ENCODE results near the gene CHD2.

Gene CHD2

GRCh38 chr15:92896561-92896960, 3.6 kb upstream of the CHD2 start:
- no peak for DNase-seq
- Histone ChIP-seq H3K9me3 (ENCODE audit: severe bottlenecking) (no peaks in the 10 kb centered on the region), H3K27ac (no peak overlapping the region), H3K4me3 (ENCODE audit: low read depth, low read length) (no peak overlapping the region), H3K27me3 (ENCODE audit: insufficient read depth, low read depth, severe bottlenecking) (no peaks in the 10 kb centered on the region), H3K36me3 (peaks cover 64% of the 10 kb centered on the region)
- no peak for TF ChIP-seq CTCF (IDR thresholded peaks at IDR 0.05; ENCODE audit: low read depth, low read length)

GRCh38 chr15:92897620-92898019, 2.5 kb upstream of the CHD2 start:
- TF ChIP-seq CTCF (IDR thresholded peaks at IDR 0.05; ENCODE audit: low read depth, low read length), result no peak
- no peaks in the 10 kb centered on the region for H3K27me3 ChIP-seq (ENCODE audit: insufficient read depth, low read depth, severe bottlenecking)
- no peak overlapping the region for H3K27ac ChIP-seq
- H3K9me3 ChIP-seq (ENCODE audit: severe bottlenecking), result no peaks in the 10 kb centered on the region
- peaks cover 62% of the 10 kb centered on the region for H3K36me3 ChIP-seq
- no peak for DNase-seq
- no peak overlapping the region for H3K4me3 ChIP-seq (ENCODE audit: low read depth, low read length)

- no peaks in the 10 kb centered on the region for H3K27me3 ChIP-seq (ENCODE audit: insufficient read depth, low read depth, severe bottlenecking)
- DNase-seq, result no peak
- H3K4me3 ChIP-seq (ENCODE audit: low read depth, low read length), result no peak overlapping the region
- H3K27ac ChIP-seq, result no peak overlapping the region
- no peaks in the 10 kb centered on the region for H3K9me3 ChIP-seq (ENCODE audit: severe bottlenecking)
- H3K36me3 ChIP-seq, result peaks cover 54% of the 10 kb centered on the region
- TF ChIP-seq CTCF (IDR thresholded peaks at IDR 0.05; ENCODE audit: low read depth, low read length), result no peak
These were observed 1.0 kb upstream of the CHD2 start for GRCh38 chr15:92898988-92899582.

GRCh38 chr15:92899601-92899947, 550 bp upstream of the CHD2 start:
- H3K27ac ChIP-seq, result peak overlapping the region; percentile 99; the same call in 1 of the 2 replicates
- H3K27me3 ChIP-seq (ENCODE audit: insufficient read depth, low read depth, severe bottlenecking), result no peaks in the 10 kb centered on the region
- H3K36me3 ChIP-seq, result peaks cover 49% of the 10 kb centered on the region
- H3K4me3 ChIP-seq (ENCODE audit: low read depth, low read length), result no peak overlapping the region
- DNase-seq, result no peak
- H3K9me3 ChIP-seq (ENCODE audit: severe bottlenecking), result no peaks in the 10 kb centered on the region
- peak; percentile 13; the same call in 1 of the 2 replicates for TF ChIP-seq CTCF (IDR thresholded peaks at IDR 0.05; ENCODE audit: low read depth, low read length)

- TF ChIP-seq CTCF (IDR thresholded peaks at IDR 0.05; ENCODE audit: low read depth, low read length), result no peak
- DNase-seq, result no peak
- Histone ChIP-seq H3K36me3 (peaks cover 45% of the 10 kb centered on the region), H3K27ac (peak overlapping the region; percentile 99), H3K27me3 (ENCODE audit: insufficient read depth, low read depth, severe bottlenecking) (no peaks in the 10 kb centered on the region), H3K9me3 (ENCODE audit: severe bottlenecking) (no peaks in the 10 kb centered on the region), H3K4me3 (ENCODE audit: low read depth, low read length) (peak overlapping the region; percentile 80)
These were observed 577 bp downstream of the CHD2 start for GRCh38 chr15:92900731-92901071.

- no peaks in the 10 kb centered on the region for H3K9me3 ChIP-seq (ENCODE audit: severe bottlenecking)
- no peak for DNase-seq
- no peak for TF ChIP-seq CTCF (IDR thresholded peaks at IDR 0.05; ENCODE audit: low read depth, low read length)
- peak overlapping the region; percentile 80 for H3K4me3 ChIP-seq (ENCODE audit: low read depth, low read length)
- H3K36me3 ChIP-seq, result peaks cover 48% of the 10 kb centered on the region
- H3K27ac ChIP-seq, result peak overlapping the region; percentile 99
- no peaks in the 10 kb centered on the region for H3K27me3 ChIP-seq (ENCODE audit: insufficient read depth, low read depth, severe bottlenecking)
These were observed 1.1 kb downstream of the CHD2 start for GRCh38 chr15:92901072-92901761.

Data from WERI-Rb-1 (cell line).